ENCODE measurements around the gene FOXP1.

DNA sequence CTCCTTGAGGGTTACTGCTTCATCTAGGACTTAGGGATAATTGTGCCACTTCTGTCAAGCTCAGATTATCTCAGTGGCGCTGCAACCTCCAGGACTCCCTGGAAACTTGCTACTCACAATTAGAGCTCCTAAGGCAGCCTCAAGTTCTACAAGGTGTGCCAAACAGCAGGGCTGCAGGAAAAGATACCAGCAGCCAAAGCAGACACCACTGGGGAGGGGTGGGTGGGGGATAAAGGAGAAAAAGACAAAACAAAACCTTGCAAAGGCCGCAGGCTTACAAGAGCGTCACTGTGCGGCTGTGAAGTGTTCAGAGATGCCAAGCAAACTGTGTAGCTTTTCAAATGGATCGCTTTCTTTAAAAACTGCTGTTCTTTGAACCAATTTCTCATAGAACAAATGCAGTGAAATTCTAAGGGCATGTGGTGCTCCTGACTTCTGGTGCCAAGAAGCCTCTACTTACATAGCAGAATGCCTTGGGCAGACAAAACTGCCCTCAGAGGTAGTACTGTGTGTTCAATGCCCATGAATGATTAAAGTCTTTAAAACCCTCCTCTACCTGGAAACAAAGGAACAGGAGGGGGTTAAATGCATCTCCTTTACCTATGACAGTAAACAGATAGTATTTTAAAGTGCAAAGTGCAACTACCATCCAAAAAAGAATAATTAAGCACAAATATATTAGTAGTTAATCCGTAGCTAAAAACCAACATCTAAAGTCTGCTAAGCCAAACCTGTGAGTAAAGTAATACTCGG is 353.4 kb downstream of the FOXP1 start:
- TF ChIP-seq EZH2phosphoT487 (IDR thresholded peaks at IDR 0.05; ENCODE audit: low read depth, severe bottlenecking, unreplicated experiment) (no peak), EZH2 (IDR thresholded peaks at IDR 0.05; ENCODE audit: borderline replicate concordance) (no peak)
- TF ChIP-seq, protein P1, sequence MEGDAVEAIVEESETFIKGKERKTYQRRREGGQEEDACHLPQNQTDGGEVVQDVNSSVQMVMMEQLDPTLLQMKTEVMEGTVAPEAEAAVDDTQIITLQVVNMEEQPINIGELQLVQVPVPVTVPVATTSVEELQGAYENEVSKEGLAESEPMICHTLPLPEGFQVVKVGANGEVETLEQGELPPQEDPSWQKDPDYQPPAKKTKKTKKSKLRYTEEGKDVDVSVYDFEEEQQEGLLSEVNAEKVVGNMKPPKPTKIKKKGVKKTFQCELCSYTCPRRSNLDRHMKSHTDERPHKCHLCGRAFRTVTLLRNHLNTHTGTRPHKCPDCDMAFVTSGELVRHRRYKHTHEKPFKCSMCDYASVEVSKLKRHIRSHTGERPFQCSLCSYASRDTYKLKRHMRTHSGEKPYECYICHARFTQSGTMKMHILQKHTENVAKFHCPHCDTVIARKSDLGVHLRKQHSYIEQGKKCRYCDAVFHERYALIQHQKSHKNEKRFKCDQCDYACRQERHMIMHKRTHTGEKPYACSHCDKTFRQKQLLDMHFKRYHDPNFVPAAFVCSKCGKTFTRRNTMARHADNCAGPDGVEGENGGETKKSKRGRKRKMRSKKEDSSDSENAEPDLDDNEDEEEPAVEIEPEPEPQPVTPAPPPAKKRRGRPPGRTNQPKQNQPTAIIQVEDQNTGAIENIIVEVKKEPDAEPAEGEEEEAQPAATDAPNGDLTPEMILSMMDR (IDR thresholded peaks at IDR 0.05; ENCODE audit: poor library complexity): no peak
